Measurements from ENCODE around the gene DARS2. TPM values are rescaled to one million over a fixed set of nuclear protein-coding genes. Genes with fewer than 3 reads are reported as not detected.

The DARS2 gene
- total and polyA plus RNA-seq, 2 of the 4 experiments (the other 2 are of a cell fraction): 14.8 to 18.8 TPM

DNA sequence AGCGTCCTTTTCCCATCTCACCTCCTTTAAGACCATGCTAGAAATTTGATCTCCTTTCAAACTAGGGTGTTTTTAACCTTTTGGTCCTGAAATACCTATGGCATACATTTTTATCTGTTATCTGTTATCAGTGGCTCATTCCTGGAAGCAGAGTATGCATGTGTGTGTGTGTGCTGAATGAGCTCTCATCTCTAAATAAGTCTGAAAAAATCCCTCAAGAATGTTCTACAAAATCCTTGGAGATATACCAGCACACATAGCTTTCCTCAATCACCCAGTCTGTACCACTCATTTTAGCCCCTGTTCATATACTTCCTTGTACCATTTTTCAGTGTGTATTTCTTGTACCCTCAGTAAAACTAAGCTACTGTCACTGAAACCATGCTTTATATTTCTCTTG is 6.0 kb upstream of the DARS2 start:
- dilution Hi-C loops (cut with HindIII; ENCODE audit: low sequenced_read_pairs, unreplicated experiment): no loop called here

More for the DNA sequence above, 6.0 kb upstream of the DARS2 start:
- Histone ChIP-seq H3K18ac (ENCODE audit: low read depth, low read length) (no peak overlapping the region), H3K36me3 (ENCODE audit: control insufficient read depth, insufficient read depth, low read length) (0 out of 2 replicates have a peak, but pooled peaks cover 2% of the 10 kb centered on the region), H3K9me1 (ENCODE audit: insufficient read depth, low read length) (no peaks in the 10 kb centered on the region), H4K91ac (ENCODE audit: insufficient read depth, low read depth, low read length) (no peak overlapping the region), H4K5ac (ENCODE audit: low read depth, low read length) (no peak overlapping the region), H3K27me3 (ENCODE audit: control insufficient read depth, insufficient read depth, low read length) (no peaks in the 10 kb centered on the region), H3K14ac (replicated peaks; ENCODE audit: low read depth, low read length) (no peak overlapping the region), H3K27ac (ENCODE audit: insufficient read depth, low read length) (no peak overlapping the region), H2AFZ (replicated peaks; ENCODE audit: low read length, poor library complexity) (no peak overlapping the region), H3K23ac (ENCODE audit: low read depth, low read length) (no peak overlapping the region), H3K4me1 (ENCODE audit: control insufficient read depth, insufficient read depth, low read length) (peaks cover 1% of the 10 kb centered on the region; the same call in 1 of the 2 replicates), H2AK9ac (replicated peaks; ENCODE audit: low read depth, low read length, poor library complexity) (no peak overlapping the region), H3K9me3 (ENCODE audit: control insufficient read depth, insufficient read depth, low read length) (no peaks in the 10 kb centered on the region), H2BK15ac (ENCODE audit: low read depth, low read length) (no peak overlapping the region), H2BK20ac (ENCODE audit: low read depth, low read length) (no peak overlapping the region), H3K79me1 (ENCODE audit: low read depth in 1 of 2, low read length in 2 of 2) (peaks cover 14 to 22% of the 10 kb centered on the region in 2 experiments), H4K20me1 (ENCODE audit: insufficient read depth, low read length) (no peaks in the 10 kb centered on the region), H3K4me3 (ENCODE audit: insufficient read depth, low read depth, low read length) (no peak overlapping the region), H3K4me2 (ENCODE audit: low read depth, low read length) (no peak overlapping the region), H2AK5ac (ENCODE audit: low read depth, low read length) (no peak overlapping the region), H3K9ac (ENCODE audit: low read depth, low read length) (no peak overlapping the region), H4K8ac (ENCODE audit: low read depth in 2 of 2, low read length in 2 of 2) (no peak overlapping the region), H3K4ac (ENCODE audit: low read depth, low read length) (no peak overlapping the region), H2BK5ac (ENCODE audit: low read depth, low read length, poor library complexity, severe bottlenecking) (no peak overlapping the region), H3K56ac (ENCODE audit: extremely low read depth, insufficient read depth, low read length) (no peak overlapping the region), H2BK120ac (ENCODE audit: low read depth, low read length) (no peak overlapping the region)
- no TSS peak for BruUV-seq (replicated peaks)
- ATAC-seq (ENCODE audit: low read depth) (no peak), DNase-seq (no peak)
- POLR2A ChIA-PET (ENCODE audit: unreplicated experiment): no interaction called here
- intact Hi-C loops (cut with micrococcal nuclease): no loop called here
- TF ChIP-seq RFX5 (IDR thresholded peaks at IDR 0.05; ENCODE audit: low read depth, low read length) (no peak), MXI1 (IDR thresholded peaks at IDR 0.05; ENCODE audit: borderline replicate concordance, low read depth, low read length) (no peak), FOS (IDR thresholded peaks at IDR 0.05; ENCODE audit: low read depth, low read length) (no peak), CEBPB (IDR thresholded peaks at IDR 0.05; ENCODE audit: low read depth, low read length) (no peak), CHD1 (IDR thresholded peaks at IDR 0.05; ENCODE audit: low read depth, low read length) (no peak), MAZ (IDR thresholded peaks at IDR 0.05; ENCODE audit: borderline replicate concordance, low read depth, low read length) (no peak), RAD21 (IDR thresholded peaks at IDR 0.05; ENCODE audit: low read length) (no peak), BHLHE40 (IDR thresholded peaks at IDR 0.05; ENCODE audit: low read depth, low read length) (no peak), NFE2L2 (IDR thresholded peaks at IDR 0.05; ENCODE audit: low read depth, low read length) (no peak), POLR2A (IDR thresholded peaks at IDR 0.05; ENCODE audit: low read depth, low read length) (no peak), SMC3 (IDR thresholded peaks at IDR 0.05; ENCODE audit: low read depth, low read length) (no peak), MAFK (IDR thresholded peaks at IDR 0.05; ENCODE audit: low read depth, low read length) (no peak)
- TF ChIP-seq, protein P1, sequence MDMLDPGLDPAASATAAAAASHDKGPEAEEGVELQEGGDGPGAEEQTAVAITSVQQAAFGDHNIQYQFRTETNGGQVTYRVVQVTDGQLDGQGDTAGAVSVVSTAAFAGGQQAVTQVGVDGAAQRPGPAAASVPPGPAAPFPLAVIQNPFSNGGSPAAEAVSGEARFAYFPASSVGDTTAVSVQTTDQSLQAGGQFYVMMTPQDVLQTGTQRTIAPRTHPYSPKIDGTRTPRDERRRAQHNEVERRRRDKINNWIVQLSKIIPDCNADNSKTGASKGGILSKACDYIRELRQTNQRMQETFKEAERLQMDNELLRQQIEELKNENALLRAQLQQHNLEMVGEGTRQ (IDR thresholded peaks at IDR 0.05; ENCODE audit: low read depth, low read length): no peak
- TF ChIP-seq, protein P2, sequence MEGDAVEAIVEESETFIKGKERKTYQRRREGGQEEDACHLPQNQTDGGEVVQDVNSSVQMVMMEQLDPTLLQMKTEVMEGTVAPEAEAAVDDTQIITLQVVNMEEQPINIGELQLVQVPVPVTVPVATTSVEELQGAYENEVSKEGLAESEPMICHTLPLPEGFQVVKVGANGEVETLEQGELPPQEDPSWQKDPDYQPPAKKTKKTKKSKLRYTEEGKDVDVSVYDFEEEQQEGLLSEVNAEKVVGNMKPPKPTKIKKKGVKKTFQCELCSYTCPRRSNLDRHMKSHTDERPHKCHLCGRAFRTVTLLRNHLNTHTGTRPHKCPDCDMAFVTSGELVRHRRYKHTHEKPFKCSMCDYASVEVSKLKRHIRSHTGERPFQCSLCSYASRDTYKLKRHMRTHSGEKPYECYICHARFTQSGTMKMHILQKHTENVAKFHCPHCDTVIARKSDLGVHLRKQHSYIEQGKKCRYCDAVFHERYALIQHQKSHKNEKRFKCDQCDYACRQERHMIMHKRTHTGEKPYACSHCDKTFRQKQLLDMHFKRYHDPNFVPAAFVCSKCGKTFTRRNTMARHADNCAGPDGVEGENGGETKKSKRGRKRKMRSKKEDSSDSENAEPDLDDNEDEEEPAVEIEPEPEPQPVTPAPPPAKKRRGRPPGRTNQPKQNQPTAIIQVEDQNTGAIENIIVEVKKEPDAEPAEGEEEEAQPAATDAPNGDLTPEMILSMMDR (conservative IDR thresholded peaks at IDR 0.05; ENCODE audit: low read depth, low read length): no peak
- TF ChIP-seq, protein P3, sequence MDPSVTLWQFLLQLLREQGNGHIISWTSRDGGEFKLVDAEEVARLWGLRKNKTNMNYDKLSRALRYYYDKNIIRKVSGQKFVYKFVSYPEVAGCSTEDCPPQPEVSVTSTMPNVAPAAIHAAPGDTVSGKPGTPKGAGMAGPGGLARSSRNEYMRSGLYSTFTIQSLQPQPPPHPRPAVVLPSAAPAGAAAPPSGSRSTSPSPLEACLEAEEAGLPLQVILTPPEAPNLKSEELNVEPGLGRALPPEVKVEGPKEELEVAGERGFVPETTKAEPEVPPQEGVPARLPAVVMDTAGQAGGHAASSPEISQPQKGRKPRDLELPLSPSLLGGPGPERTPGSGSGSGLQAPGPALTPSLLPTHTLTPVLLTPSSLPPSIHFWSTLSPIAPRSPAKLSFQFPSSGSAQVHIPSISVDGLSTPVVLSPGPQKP (IDR thresholded peaks at IDR 0.05; ENCODE audit: borderline replicate concordance, low read depth, low read length): no peak
- in situ Hi-C loops (cut with MboI; ENCODE audit: low sequenced_read_pairs): no loop called here
- no CpG with 5 or more reads among the region's 1 CpG for WGBS, 2 experiments (ENCODE audit: extremely low coverage in 2 of 2, insufficient read length in 1 of 2)
- CTCF ChIA-PET: interaction anchor here (1.4 kb wide), 1 partner anchor 389 kb away, joined by 3 read pairs; no protein-coding TSS in a partner anchor
